Activated CD4-positive, alpha-beta T cell treated with anti-CD3 and anti-CD28 coated beads, Interleukin-2, Interleukin-6, amounts not matched to agents 100 ng/mL and 50 ng/mL, durations not matched to agents 16 hours and 8 hours (primary cell): Measurements from ENCODE around the gene ARHGAP31.
"Not testable (repeated sequence)": the region's sequence is repeated elsewhere in the genome, so short reads cannot be mapped to it uniquely, and the experiment has no call there.

Experiments
- DNase-seq: peaks from one replicate; pipeline ENCODE4 v3.0.0-alpha.2; 2020

ARHGAP31 gene

DNA sequence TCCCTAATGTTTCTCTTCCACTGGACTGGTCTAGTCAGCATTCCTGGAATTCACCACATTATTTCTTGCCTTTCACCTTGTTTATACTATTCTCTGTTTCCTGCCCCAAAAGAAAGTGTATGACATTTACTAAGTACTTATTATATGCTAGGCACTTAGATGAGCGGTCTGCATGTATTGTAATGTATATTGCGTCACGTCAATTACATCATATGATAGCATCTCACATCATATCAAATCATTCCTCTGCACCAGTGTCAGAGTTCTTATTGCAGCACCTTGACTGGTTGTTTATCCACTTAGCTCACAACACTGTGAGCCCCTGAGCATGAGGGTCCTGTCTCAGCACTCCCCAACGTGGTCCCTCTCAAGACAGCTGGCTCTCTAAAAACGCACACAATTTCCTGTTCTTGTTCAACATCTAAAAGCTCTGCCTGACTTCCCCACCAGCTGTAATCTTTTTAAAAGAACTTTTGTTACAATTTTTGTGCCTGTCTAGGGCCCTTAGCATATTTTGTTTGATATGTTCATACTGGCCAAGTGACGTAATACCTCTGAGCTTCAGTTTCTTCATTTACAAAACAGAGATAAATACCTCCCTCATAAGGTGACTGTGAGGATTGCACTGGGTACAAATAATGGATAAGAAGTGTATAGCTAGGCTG is 58.8 kb downstream of the ARHGAP31 start:
- DNase-seq, result peak; percentile 19

DNA sequence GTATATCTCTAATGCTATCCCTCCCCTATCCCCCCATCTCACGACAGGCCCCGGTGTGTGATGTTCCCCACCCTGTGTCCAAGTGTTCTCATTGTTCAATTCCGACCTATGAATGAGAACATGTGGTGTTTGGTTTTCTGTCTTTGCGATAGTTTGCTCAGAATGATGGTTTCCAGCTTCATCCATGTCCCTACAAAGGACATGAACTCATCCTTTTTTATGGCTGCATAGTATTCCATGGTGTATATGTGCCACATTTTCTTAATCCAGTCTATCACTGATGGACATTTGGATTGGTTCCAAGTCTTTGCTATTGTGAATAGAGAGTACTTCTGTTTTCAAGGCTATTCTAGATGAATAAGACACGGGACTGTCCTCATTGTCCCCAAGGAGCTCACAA is 61.4 kb downstream of the ARHGAP31 start:
- not testable (repeated sequence) for DNase-seq

GRCh38 chr3:119356646-119357045 is 62.5 kb downstream of the ARHGAP31 start:
- no peak for DNase-seq

DNA sequence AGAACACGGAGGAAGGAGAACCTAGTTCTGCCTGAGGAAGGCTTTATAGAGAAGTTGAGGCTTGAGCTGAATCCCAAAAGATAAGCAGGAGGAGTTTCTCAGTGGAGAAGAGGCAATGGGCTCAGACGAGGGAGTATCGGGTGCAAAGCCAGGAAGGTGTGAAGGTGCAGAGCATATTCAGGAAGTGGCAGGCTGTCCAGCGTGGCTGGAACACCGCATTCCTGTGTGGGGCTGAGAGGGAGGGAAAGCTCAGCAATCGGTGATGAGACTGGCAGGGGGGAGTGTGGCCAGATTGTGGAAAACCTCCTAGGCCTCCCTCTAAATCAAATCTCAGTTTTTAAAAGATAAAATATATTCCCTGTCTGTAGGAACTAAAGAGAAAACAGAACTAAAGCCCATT is 63.0 kb downstream of the ARHGAP31 start:
- DNase-seq, result no peak

DNA sequence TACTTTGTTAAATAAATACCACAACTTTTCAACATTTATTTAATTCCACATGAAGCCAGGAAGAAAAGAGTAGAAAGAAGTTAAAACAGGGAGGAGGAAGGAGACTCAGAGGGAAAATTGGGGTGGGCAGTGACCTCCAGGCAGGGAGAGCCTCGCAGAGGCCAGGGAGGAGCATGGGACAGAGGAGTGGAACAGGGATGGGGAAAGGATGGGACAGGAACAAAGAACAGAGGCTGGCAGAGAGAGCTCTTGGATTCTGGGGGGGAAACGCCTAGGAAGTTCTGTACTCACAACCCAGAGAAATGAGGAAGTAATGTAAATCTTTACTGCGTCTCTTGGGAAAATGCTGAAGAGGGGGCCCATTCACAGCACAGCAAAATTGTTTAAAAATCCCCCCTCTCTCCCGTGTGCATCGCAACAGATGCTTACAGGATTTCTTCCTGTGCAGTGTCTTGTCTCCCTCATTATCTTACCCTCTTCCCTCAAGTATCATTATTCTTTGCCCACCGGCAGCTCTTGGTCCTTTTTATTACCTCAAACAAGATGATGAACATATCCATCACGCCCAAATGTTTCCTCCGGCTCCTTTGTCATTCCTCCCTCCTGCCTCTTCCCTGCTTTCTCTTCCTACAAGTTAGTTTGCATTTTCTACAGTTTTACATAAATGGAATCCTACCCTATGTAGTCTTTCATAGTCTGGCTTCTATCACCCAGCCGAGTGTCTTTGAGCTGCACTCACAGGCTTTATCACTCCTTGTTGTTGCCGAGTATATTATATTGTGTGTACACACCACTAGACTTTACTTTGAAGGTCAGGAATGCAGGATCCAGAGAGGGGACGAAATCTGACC is 65.5 kb downstream of the ARHGAP31 start:
- no peak for DNase-seq

- no peak for DNase-seq
These were observed 66.7 kb downstream of the ARHGAP31 start for GRCh38 chr3:119360736-119361462.

GRCh38 chr3:119362010-119362409 is 67.8 kb downstream of the ARHGAP31 start:
- DNase-seq, result no peak

- no peak for DNase-seq
These were observed 69.0 kb downstream of the ARHGAP31 start for GRCh38 chr3:119362940-119363725.

- DNase-seq, result no peak
These were observed 70.2 kb downstream of the ARHGAP31 start for GRCh38 chr3:119364401-119364800.

GRCh38 chr3:119365418-119365817 is 71.2 kb downstream of the ARHGAP31 start:
- DNase-seq, result no peak

- DNase-seq, result no peak
These were observed 72.8 kb downstream of the ARHGAP31 start for GRCh38 chr3:119367000-119367399.

DNA sequence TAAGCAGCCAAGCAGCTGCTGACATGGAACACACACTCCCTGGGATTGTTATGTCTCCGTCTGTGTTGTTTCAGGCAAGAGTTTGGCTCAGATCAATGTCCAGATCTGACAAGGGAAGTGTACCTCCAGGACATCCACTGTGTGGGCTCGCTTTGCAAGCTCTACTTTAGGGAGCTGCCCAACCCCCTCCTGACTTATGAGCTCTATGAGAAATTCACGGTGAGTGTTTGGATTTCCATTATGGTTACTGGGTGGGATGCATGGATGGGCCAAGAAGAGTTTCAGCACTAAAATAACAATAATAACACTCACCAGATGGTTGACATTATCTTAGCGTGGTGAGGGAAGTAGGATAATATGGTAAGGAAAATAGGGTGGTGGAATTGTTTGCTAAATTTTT is 74.1 kb downstream of the ARHGAP31 start:
- DNase-seq, result no peak

DNA sequence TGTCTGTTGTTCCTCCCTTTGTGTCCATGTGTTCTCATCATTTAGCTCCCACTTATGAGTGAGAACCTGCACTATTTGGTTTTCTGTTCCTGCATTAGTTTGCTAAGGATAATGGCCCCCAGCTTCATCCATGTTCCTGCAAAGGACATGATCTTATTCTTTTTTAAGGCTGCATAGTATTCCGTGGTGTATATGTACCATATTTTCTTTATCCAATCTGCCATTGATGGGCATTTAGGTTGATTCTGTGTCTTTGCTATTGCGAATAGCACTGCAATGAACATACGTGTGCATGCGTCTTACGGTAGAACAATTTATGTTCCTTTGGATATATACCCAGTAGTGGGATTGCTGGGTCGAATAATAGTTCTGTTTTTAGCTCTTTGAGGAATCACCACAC is 77.6 kb downstream of the ARHGAP31 start:
- DNase-seq, result not testable (repeated sequence)

GRCh38 chr3:119375106-119375505 is 80.9 kb downstream of the ARHGAP31 start:
- DNase-seq, result no peak

GRCh38 chr3:119375510-119375909 is 81.3 kb downstream of the ARHGAP31 start:
- no peak for DNase-seq

GRCh38 chr3:119376758-119377157 is 82.6 kb downstream of the ARHGAP31 start:
- no peak for DNase-seq

GRCh38 chr3:119378259-119378803 is 84.1 kb downstream of the ARHGAP31 start:
- DNase-seq, result no peak

- DNase-seq, result no peak
These were observed 86.5 kb downstream of the ARHGAP31 start for GRCh38 chr3:119380697-119381096.

- DNase-seq, result no peak
These were observed 88.0 kb downstream of the ARHGAP31 start for GRCh38 chr3:119382134-119382533.

GRCh38 chr3:119388577-119388976 is 94.4 kb downstream of the ARHGAP31 start:
- no peak for DNase-seq

- peak; percentile 46 for DNase-seq
These were observed 101.8 kb downstream of the ARHGAP31 start for GRCh38 chr3:119395923-119396358.

GRCh38 chr3:119396870-119397269 is 102.7 kb downstream of the ARHGAP31 start:
- no peak for DNase-seq
